ENCODE measurements around the gene REM1.
A peak's percentile ranks its signal among the peaks of the same experiment; 100 is the strongest.

REM1 gene

GRCh38 chr20:31523361-31524283 lies 48.5 kb downstream of the REM1 start:
- DNase-seq (ENCODE audit: low read depth, low spot score), result peak; percentile 68

DNA sequence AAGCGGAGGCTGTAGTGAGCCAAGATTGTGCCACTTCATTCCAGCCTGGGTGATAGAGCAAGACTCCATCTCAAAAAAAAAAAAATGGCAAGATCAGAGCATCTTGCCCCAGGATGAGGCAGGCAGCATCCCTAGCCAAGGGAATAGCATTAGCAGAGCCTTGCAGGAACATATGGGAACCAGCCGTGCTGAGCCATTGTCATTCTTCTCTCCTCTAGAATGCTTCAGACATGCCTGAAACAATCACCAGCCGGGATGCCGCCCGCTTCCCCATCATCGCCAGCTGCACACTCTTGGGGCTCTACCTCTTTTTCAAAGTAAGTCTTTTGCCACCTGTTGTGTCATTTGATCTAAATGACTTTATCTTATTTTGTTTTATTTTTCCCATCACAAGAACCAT lies 52.2 kb downstream of the REM1 start:
- no peak for DNase-seq (ENCODE audit: low read depth, low spot score)

Data from astrocyte of the hippocampus (primary cell).